Dorsolateral prefrontal cortex (tissue), 118 donors: Measurements from ENCODE around the gene TP53BP2. TPM values are rescaled to one million over a fixed set of nuclear protein-coding genes. Genes with fewer than 3 reads are reported as not detected.

Experiments used
- total RNA-seq, 120 experiments: library from RNA; stranded (reverse); gene quantifications; one replicate each; pipeline versions ENCODE4 v1.2.3 to v1.2.4, GENCODE V29; 2022

Gene TP53BP2
- total RNA-seq, 120 experiments from 2014 or later: 32.0 to 134 (median 60.9) TPM

Other genes with a start within 250 kb of the TP53BP2 start
- gene CAPN8, start 180.2 kb downstream of the TP53BP2 start, total RNA-seq: 1 to 10 TPM in 74 of 120 experiments, under 1 TPM in 35, not detected in 11; 0.30 to 4.8 (median 1.4) TPM
- gene CAPN2, start 133.4 kb downstream of the TP53BP2 start, total RNA-seq: 100 to 1,000 TPM in 66 of 120 experiments, 10 to 100 TPM in 54; 66.7 to 318 (median 103) TPM